Kidney epithelial cell (primary cell): ENCODE data around the gene SFI1. TPM values are rescaled to one million over a fixed set of nuclear protein-coding genes. Genes with fewer than 3 reads are reported as not detected.

ENCODE experiments used
- DNase-seq: peaks from one replicate; pipeline ENCODE4 v3.0.0-alpha.2; 2010; ENCODE audit warnings: low read depth
- H3K27me3 ChIP-seq: 2 replicates; pipeline ENCODE4 v1.6.0; 2011; ENCODE audit warnings: low read length; ENCODE audit not compliant: control insufficient read depth, insufficient read depth
- H3K36me3 ChIP-seq: 2 replicates; pipeline ENCODE4 v1.5.1; 2011; ENCODE audit warnings: low read length; ENCODE audit not compliant: control insufficient read depth, insufficient read depth
- H3K4me3 ChIP-seq: 2 replicates; pipeline ENCODE4 v1.5.1; 2011; ENCODE audit warnings: low read depth, mild to moderate bottlenecking, control low read depth, low read length
- total RNA-seq: library from RNA; depleted of rRNA; stranded (reverse); fragments of >200 nt; gene quantifications from 2 replicates; pipeline ENCODE4 v1.2.3, GENCODE V29; 2015
- TF ChIP-seq, protein P1 (sequence below): IDR thresholded peaks from 2 replicates; pipeline ENCODE4 v1.5.1; 2011; ENCODE audit warnings: mild to moderate bottlenecking, moderate library complexity, low read length, control low read depth, inconsistent platforms; ENCODE audit not compliant: insufficient read depth, poor library complexity, severe bottlenecking

SFI1 gene
- total RNA-seq, 1 donor from 2014 or later: 13.2 TPM

DNA sequence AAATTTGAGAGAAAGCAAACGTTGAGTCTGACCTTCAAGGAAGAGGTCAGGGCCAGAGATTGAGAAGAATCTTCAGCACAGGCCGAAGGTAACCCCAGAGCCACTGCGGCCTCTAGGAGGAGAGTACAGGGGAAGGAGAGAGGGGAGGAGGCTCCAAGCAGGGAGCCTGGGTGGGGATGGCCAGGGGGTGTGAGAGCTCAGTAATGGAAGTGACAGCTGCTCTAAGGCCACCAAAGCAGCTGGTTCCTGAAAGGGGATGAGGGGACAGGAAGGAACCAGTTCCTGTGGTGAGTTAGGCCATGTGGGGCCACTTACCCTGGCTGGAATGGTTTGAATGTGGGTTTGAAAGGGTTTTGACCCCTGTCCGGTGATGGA is 119.6 kb downstream of the SFI1 start:
- TF ChIP-seq, protein P1, sequence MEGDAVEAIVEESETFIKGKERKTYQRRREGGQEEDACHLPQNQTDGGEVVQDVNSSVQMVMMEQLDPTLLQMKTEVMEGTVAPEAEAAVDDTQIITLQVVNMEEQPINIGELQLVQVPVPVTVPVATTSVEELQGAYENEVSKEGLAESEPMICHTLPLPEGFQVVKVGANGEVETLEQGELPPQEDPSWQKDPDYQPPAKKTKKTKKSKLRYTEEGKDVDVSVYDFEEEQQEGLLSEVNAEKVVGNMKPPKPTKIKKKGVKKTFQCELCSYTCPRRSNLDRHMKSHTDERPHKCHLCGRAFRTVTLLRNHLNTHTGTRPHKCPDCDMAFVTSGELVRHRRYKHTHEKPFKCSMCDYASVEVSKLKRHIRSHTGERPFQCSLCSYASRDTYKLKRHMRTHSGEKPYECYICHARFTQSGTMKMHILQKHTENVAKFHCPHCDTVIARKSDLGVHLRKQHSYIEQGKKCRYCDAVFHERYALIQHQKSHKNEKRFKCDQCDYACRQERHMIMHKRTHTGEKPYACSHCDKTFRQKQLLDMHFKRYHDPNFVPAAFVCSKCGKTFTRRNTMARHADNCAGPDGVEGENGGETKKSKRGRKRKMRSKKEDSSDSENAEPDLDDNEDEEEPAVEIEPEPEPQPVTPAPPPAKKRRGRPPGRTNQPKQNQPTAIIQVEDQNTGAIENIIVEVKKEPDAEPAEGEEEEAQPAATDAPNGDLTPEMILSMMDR: no peak
- Histone ChIP-seq H3K36me3 (peaks cover 6% of the 10 kb centered on the region), H3K4me3 (no peak overlapping the region), H3K27me3 (no peaks in the 10 kb centered on the region)
- DNase-seq: no peak

DNA sequence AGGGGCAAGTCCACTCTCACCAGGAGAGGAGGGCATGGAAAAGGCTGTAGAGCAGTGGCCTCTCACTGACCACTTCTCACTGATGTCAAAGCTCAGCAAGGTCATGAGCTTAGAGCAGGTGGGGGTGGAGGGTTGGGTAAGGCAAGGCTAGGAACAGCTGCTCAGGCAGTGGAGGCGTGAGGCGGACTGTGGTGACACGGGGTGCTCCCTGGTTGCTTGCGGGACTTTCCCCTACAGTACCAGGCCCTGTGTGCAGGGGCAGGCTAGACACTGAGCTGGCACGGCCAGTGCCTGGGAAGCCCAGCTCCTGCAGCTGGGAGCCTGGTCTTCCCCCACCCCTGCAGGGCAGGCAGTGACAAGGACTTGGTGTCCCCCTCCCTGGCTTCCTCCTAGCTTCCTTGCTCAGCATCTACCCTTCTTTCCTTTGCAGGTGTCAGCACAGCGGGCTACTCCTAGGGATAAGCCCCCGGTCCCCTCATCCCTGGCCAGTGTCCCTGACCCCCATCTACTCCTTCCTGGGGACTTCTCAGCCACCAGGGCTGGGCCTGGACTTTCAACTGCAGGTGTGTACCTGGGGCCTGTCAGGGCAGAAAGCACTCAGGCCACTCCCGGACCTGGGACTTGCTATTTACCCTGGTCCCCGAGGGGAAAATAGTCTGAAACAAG is 120.1 kb downstream of the SFI1 start:
- TF ChIP-seq, protein P1: no peak
- H3K4me3 ChIP-seq: no peak overlapping the region
- peaks cover 6% of the 10 kb centered on the region for H3K36me3 ChIP-seq
- no peaks in the 10 kb centered on the region for H3K27me3 ChIP-seq
- DNase-seq: no peak

DNA sequence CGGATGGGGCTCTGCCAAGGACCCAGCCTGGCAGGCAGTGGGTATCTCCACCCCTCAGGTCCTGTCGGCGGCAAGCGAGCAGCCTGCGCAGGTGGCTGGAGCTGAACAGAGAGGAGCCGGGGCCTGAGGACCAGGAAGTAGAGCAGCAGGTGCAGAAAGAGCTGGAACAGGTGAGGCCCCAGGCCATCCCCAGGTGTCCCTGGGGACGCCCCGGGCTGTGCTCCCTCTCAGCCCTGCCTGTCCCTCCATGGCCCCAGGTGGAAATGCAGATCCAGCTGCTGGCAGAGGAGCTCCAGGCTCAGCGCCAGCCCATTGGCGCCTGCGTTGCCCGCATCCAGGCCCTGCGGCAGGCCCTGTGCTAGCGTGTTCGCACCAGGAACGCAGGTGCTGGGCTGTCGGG is 121.7 kb downstream of the SFI1 start:
- TF ChIP-seq, protein P1: no peak
- Histone ChIP-seq H3K4me3 (no peak overlapping the region), H3K36me3 (peaks cover 6% of the 10 kb centered on the region), H3K27me3 (no peaks in the 10 kb centered on the region)
- DNase-seq: no peak

DNA sequence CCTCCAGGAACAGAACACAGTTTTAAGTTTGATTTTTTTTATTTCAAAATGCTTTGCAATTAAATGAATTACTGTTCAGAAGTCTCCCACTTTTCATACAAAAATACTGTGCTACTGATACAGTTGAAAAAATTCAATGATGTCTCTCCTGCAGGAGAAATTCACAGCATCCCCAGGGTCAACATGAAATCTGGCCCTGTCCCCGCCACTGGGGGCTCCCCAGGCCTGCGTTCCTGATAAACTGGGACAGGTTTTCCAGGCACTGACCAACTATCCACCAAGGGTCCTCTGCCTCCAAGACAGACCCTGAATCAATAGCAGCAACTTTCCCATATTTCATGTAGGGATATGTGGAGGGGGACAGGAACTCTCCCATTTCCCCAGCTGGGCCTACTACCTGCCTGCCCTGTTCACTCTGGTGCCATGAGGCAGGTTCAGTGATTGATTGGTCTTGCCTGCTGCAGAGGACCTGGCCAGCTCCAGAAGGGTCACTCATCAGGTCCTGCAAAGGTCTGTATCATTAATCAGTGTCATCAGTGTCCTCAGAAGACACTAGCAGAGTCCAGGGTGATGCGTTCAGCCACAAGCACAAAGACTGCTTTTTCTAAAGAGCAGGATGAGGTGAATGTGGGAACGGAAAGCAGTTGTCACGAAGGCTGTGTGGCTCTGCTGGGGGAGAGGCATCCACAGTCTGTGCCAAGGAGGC is 122.3 kb downstream of the SFI1 start:
- TF ChIP-seq, protein P1: no peak
- H3K27me3 ChIP-seq: no peaks in the 10 kb centered on the region
- peaks cover 6% of the 10 kb centered on the region for H3K36me3 ChIP-seq
- no peak for DNase-seq
- H3K4me3 ChIP-seq: no peak overlapping the region

DNA sequence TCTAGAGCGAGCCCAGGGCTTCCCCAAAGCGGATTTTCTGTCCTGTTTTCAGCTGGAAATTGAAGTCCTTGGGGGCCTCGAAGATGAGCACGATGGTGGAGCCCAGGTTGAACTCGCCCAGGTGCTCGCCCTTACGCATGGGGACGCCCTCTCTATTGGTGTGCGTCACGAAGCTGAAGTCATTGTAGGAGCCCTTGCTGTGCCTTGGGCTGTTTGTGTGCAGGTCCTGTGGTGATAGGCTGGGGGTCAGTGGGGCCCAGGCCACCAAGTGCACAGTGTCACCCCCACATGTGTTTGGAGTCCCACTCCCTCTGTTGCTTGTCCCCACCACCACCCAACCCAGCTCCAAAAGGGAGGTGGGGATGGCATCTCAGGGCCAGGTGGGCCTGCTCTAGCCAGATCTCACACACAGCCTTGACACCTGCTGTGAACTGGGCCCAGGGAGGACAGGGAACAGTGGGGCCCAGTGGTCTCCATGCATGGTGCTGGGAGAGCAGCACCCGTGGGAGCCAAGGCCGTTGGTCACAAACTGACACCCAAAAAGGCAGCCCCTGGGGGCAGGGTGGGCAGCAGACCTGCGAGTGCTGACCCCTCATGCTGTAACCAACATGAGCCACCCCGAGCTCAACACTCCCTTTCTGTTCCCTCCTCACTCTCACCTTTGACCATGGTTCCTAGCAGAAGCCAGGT is 123.4 kb downstream of the SFI1 start:
- TF ChIP-seq, protein P1: no peak
- peaks cover 6% of the 10 kb centered on the region for H3K36me3 ChIP-seq

More for the DNA sequence above, 123.4 kb downstream of the SFI1 start:
- H3K27me3 ChIP-seq: no peaks in the 10 kb centered on the region
- H3K4me3 ChIP-seq: no peak overlapping the region
- no peak for DNase-seq
